ENCODE data around the gene LDAF1. TPM values are rescaled to one million over a fixed set of nuclear protein-coding genes. Genes with fewer than 3 reads are reported as not detected.
"Not testable (repeated sequence)": the region's sequence is repeated elsewhere in the genome, so short reads cannot be mapped to it uniquely, and the experiment has no call there.

LDAF1 gene
- total and polyA plus RNA-seq, 2 experiments from 2014 or later = 30.4 to 34.5 TPM

GRCh38 chr16:21190599-21190998 lies 32.1 kb downstream of the LDAF1 start:
- H3K9ac ChIP-seq = no peak overlapping the region
- H3K27ac ChIP-seq = no peak overlapping the region
- H3K36me3 ChIP-seq (ENCODE audit: low read depth) = no peaks in the 10 kb centered on the region
- H3F3A ChIP-seq (ENCODE audit: insufficient read depth) = peaks cover 15% of the 10 kb centered on the region
- TF ChIP-seq EZH2phosphoT487 (IDR thresholded peaks at IDR 0.05; ENCODE audit: insufficient read depth, low read depth) = no peak
- TF ChIP-seq EZH2 (IDR thresholded peaks at IDR 0.05; ENCODE audit: insufficient read depth, poor library complexity, severe bottlenecking) = no peak
- peaks cover 13% of the 10 kb centered on the region for H3K4me1 ChIP-seq (ENCODE audit: insufficient read depth)
- H2AFZ ChIP-seq = no peak overlapping the region
- peak; percentile 45 for DNase-seq
- H3K27me3 ChIP-seq (replicated peaks; ENCODE audit: insufficient read depth) = 0 out of 2 replicates have a peak, but pooled peaks cover 7% of the 10 kb centered on the region
- no peaks in the 10 kb centered on the region for H3K9me3 ChIP-seq (ENCODE audit: low read depth)
- no peaks in the 10 kb centered on the region for H3K79me2 ChIP-seq (ENCODE audit: insufficient read depth)
- H3K4me3 ChIP-seq = no peak overlapping the region
- in situ Hi-C loops (cut with MboI) = loop anchor here (25.0 kb wide), 1 partner anchor 1122 kb away; no protein-coding TSS in a partner anchor
- no peaks in the 10 kb centered on the region for H3K9me2 ChIP-seq (ENCODE audit: insufficient read depth)
- no peaks in the 10 kb centered on the region for H4K20me1 ChIP-seq (ENCODE audit: insufficient read depth)
- H3K4me2 ChIP-seq (ENCODE audit: unreplicated experiment) = no peak overlapping the region

- TF ChIP-seq EZH2phosphoT487 (IDR thresholded peaks at IDR 0.05; ENCODE audit: insufficient read depth, low read depth) = no peak
- no peak for TF ChIP-seq EZH2 (IDR thresholded peaks at IDR 0.05; ENCODE audit: insufficient read depth, poor library complexity, severe bottlenecking)
- no peaks in the 10 kb centered on the region for H3K9me2 ChIP-seq (ENCODE audit: insufficient read depth)
- in situ Hi-C loops (cut with MboI) = loop anchor here (25.0 kb wide), 1 partner anchor 1119 kb away; no protein-coding TSS in a partner anchor
Measured at GRCh38 chr16:21192991-21193390, 34.5 kb downstream of the LDAF1 start.

GRCh38 chr16:21194771-21195301 lies 36.4 kb downstream of the LDAF1 start:
- TF ChIP-seq EZH2 (IDR thresholded peaks at IDR 0.05; ENCODE audit: insufficient read depth, poor library complexity, severe bottlenecking) = no peak
- no peak for TF ChIP-seq EZH2phosphoT487 (IDR thresholded peaks at IDR 0.05; ENCODE audit: insufficient read depth, low read depth)
- Histone ChIP-seq H3K9me3 (ENCODE audit: low read depth) (no peaks in the 10 kb centered on the region), H4K20me1 (ENCODE audit: insufficient read depth) (no peaks in the 10 kb centered on the region), H3K27ac (no peak overlapping the region), H3K9me2 (ENCODE audit: insufficient read depth) (no peaks in the 10 kb centered on the region), H3K9ac (no peak overlapping the region), H3F3A (ENCODE audit: insufficient read depth) (peaks cover 17% of the 10 kb centered on the region), H2AFZ (no peak overlapping the region), H3K27me3 (replicated peaks; ENCODE audit: insufficient read depth) (peaks cover 21% of the 10 kb centered on the region), H3K4me3 (no peak overlapping the region), H3K36me3 (ENCODE audit: low read depth) (no peaks in the 10 kb centered on the region), H3K4me1 (ENCODE audit: insufficient read depth) (peaks cover 9% of the 10 kb centered on the region; the same call in 1 of the 2 replicates), H3K4me2 (ENCODE audit: unreplicated experiment) (no peak overlapping the region), H3K79me2 (ENCODE audit: insufficient read depth) (no peaks in the 10 kb centered on the region)
- in situ Hi-C loops (cut with MboI) = loop anchor here (25.0 kb wide), 1 partner anchor 1117 kb away; no protein-coding TSS in a partner anchor
- 11 to 14% methylated on average over 6 of the region's 6 CpGs for WGBS, 2 experiments (ENCODE audit: low coverage in 1 of 2, low lambda C conversion rate in 2 of 2, missing lambda C conversion rate in 2 of 2)
- DNase-seq = peak; percentile 53

More at GRCh38 chr16:21192991-21193390, 34.5 kb downstream of the LDAF1 start:
- 70 to 92% methylated on average over 1 of the region's 1 CpG for WGBS, 2 experiments (ENCODE audit: low coverage in 1 of 2, low lambda C conversion rate in 2 of 2, missing lambda C conversion rate in 2 of 2)
- no peak overlapping the region for H3K27ac ChIP-seq
- H2AFZ ChIP-seq = no peak overlapping the region
- H3K4me3 ChIP-seq = no peak overlapping the region
- no peak overlapping the region for H3K4me2 ChIP-seq (ENCODE audit: unreplicated experiment)
- peaks cover 11% of the 10 kb centered on the region for H3K4me1 ChIP-seq (ENCODE audit: insufficient read depth)
- H3F3A ChIP-seq (ENCODE audit: insufficient read depth) = peaks cover 17% of the 10 kb centered on the region
- H3K36me3 ChIP-seq (ENCODE audit: low read depth) = no peaks in the 10 kb centered on the region
- no peaks in the 10 kb centered on the region for H3K9me3 ChIP-seq (ENCODE audit: low read depth)
- H4K20me1 ChIP-seq (ENCODE audit: insufficient read depth) = no peaks in the 10 kb centered on the region
- no peaks in the 10 kb centered on the region for H3K79me2 ChIP-seq (ENCODE audit: insufficient read depth)
- H3K9ac ChIP-seq = no peak overlapping the region
- no peak for DNase-seq
- peaks cover 13% of the 10 kb centered on the region; the same call in 1 of the 2 replicates for H3K27me3 ChIP-seq (replicated peaks; ENCODE audit: insufficient read depth)

GRCh38 chr16:21195330-21195729 lies 36.9 kb downstream of the LDAF1 start:
- WGBS, 2 experiments (ENCODE audit: low coverage in 1 of 2, low lambda C conversion rate in 2 of 2, missing lambda C conversion rate in 2 of 2) = 81 to 84% methylated on average over 8 of the region's 8 CpGs
- not testable (repeated sequence) for DNase-seq; H4K20me1 ChIP-seq (ENCODE audit: insufficient read depth); H3K79me2 ChIP-seq (ENCODE audit: insufficient read depth); H3K4me3 ChIP-seq; H3K4me1 ChIP-seq (ENCODE audit: insufficient read depth); H3K36me3 ChIP-seq (ENCODE audit: low read depth); H3K9me3 ChIP-seq (ENCODE audit: low read depth); H3K27ac ChIP-seq; H3K9me2 ChIP-seq (ENCODE audit: insufficient read depth); H2AFZ ChIP-seq; H3K9ac ChIP-seq; H3K4me2 ChIP-seq (ENCODE audit: unreplicated experiment)
- in situ Hi-C loops (cut with MboI) = loop anchor here (25.0 kb wide), 1 partner anchor 1117 kb away; no protein-coding TSS in a partner anchor
- Histone ChIP-seq H3K27me3 (replicated peaks; ENCODE audit: insufficient read depth) (peaks cover 26% of the 10 kb centered on the region), H3F3A (ENCODE audit: insufficient read depth) (peaks cover 17% of the 10 kb centered on the region)

Data from GM23248 (cell line).